Neutrophil (primary cell): ENCODE measurements around the gene BTLA.

ENCODE experiments used
- H3K27ac ChIP-seq: fragments of 200-600 bp; sonication (generic); 2 replicates; pipeline ENCODE4 v1.5.1; 2016; ENCODE audit warnings: mild to moderate bottlenecking, moderate library complexity
- H3K27me3 ChIP-seq: fragments of 200-600 bp; sonication (generic); 2 replicates; pipeline ENCODE4 v1.6.0; 2016; ENCODE audit warnings: mild to moderate bottlenecking
- H3K36me3 ChIP-seq: fragments of 200-600 bp; sonication (generic); 2 replicates; pipeline ENCODE4 v1.5.1; 2017
- H3K4me1 ChIP-seq, 2 experiments: fragments of 200-600 bp in 1 of 2; sonication (generic) in 1 of 2; 1 replicate in 1 of 2; 2 replicates in 1 of 2; pipeline versions ENCODE4 v1.5.1 to v1.6.1; 2013 to 2016; ENCODE audit warnings: low read depth in 1 of 2, low read length in 1 of 2, mild to moderate bottlenecking in 1 of 2, moderate library complexity in 1 of 2; ENCODE audit not compliant: control insufficient read depth in 1 of 2, insufficient read depth in 1 of 2
- H3K4me3 ChIP-seq, 2 experiments: fragments of 200-600 bp in 1 of 2; sonication (generic) in 1 of 2; 1 replicate in 1 of 2; 2 replicates in 1 of 2; pipeline ENCODE4 v1.5.1; 2013 to 2016; ENCODE audit warnings: low read depth in 1 of 2, low read length in 1 of 2, mild to moderate bottlenecking in 1 of 2, moderate library complexity in 1 of 2
- H3K9me3 ChIP-seq: fragments of 200-600 bp; sonication (generic); 2 replicates; pipeline ENCODE4 v1.5.1; 2016
- CTCF ChIP-seq: fragments of 200-600 bp; sonication (generic); IDR thresholded peaks from 2 replicates; pipeline ENCODE4 v1.5.1; 2016; ENCODE audit warnings: antibody characterized with exemption

BTLA gene

DNA sequence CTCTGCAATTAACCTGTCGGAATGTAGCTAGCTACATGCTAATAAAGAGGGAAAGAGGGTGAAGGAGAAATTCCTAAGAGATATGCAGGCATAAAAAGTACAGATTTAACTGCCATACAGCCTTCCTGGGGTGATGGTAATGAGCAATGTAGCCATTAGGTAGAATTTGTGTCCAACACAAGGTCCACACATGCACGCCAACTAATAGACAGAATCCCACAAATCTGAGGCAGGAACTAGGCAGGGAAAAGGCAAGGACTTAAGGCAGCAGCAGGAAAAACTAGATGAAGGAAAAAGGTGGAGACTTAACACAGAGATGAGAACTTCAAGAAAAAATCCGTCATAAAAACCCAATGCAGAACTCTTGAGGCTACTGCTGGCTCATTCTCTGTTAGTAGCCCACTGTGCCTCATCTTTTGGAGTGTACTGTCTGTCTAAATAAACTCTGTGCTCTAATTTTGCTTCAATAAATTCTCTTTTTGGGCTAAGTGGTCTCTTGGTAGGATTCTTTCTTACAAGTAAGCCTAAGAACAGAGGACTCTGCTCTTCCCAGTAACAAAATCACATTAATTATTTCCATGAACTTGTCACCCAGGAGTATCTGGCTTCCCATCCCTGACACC is 81.5 kb downstream of the BTLA start:
- no peaks in the 10 kb centered on the region for H3K36me3 ChIP-seq
- H3K4me1 ChIP-seq = peaks cover 0 to 7% of the 10 kb centered on the region in 2 experiments
- H3K27me3 ChIP-seq = no peaks in the 10 kb centered on the region
- H3K27ac ChIP-seq = no peak overlapping the region
- H3K9me3 ChIP-seq = no peaks in the 10 kb centered on the region
- TF ChIP-seq CTCF = no peak
- H3K4me3 ChIP-seq = no peak overlapping the region

DNA sequence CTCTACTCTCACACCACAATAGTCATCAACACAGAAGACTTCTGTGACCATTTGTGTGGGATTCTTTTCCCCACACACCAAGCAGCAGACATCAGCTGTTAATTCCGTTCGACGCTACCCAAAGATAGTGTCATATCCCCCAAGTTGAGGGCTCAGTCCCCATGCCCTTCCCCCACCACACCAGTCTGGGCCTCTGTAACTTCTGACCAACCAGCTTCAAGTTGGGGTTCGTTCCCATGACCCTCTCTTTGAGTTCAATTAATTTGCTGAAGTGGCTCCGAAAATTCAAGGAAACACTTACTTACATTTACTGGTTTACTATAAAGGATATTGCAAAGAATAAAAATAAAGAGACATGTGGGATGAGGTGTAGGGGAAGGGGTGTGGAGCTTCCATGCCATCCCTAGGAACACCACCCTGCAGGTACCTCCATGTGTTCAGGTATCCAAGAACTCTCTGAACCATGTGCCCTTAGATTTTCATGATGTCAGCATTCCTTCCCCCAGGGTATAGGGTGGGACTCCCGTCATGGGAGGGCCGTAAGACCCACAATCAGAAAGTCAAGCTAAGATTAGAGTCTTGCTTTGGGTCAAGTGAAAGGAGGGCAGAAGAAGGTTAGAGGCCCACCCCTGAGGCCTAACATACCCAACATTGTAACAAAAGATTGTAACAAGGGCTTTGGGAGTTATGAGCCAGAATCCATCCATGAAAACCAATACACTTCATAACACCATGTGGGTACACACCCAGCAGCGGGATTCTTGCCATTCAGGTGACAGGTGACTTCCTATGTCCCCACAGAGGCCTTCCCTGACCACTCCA is 82.7 kb downstream of the BTLA start:
- Histone ChIP-seq H3K27me3 (no peaks in the 10 kb centered on the region), H3K4me1 (peaks cover 0 to 7% of the 10 kb centered on the region in 2 experiments), H3K36me3 (no peaks in the 10 kb centered on the region), H3K9me3 (no peaks in the 10 kb centered on the region), H3K4me3 (no peak overlapping the region), H3K27ac (no peak overlapping the region)
- TF ChIP-seq CTCF = no peak

- Histone ChIP-seq H3K9me3 (no peaks in the 10 kb centered on the region), H3K4me3 (no peak overlapping the region), H3K4me1 (peaks cover 0 to 7% of the 10 kb centered on the region in 2 experiments), H3K27ac (no peak overlapping the region), H3K27me3 (no peaks in the 10 kb centered on the region), H3K36me3 (no peaks in the 10 kb centered on the region)
- TF ChIP-seq CTCF = no peak
These were observed 83.9 kb downstream of the BTLA start for GRCh38 chr3:112415390-112415789.
